Upper lobe of left lung (tissue), 6 donors: ENCODE measurements around the gene FOXN1. TPM values are rescaled to one million over a fixed set of nuclear protein-coding genes. Genes with fewer than 3 reads are reported as not detected.
"Not testable (repeated sequence)": the region's sequence is repeated elsewhere in the genome, so short reads cannot be mapped to it uniquely, and the experiment has no call there.

Source experiments
- ATAC-seq, 2 donors: fragments of 200-7000 bp; cut with Tn5 transposase; one replicate each; pipeline ENCODE4 v1.9.1; 2022; ENCODE audit warnings: mild to moderate bottlenecking in 2 of 2, moderate library complexity in 2 of 2; ENCODE audit not compliant: low FRiP score in 2 of 2
- DNase-seq, 2 donors: peaks; one replicate each; pipeline ENCODE4 v3.0.0-alpha.2; 2019 to 2020
- H3K27ac ChIP-seq, 4 donors: fragments of 200-600 bp; sonication (generic); one replicate each; pipeline ENCODE4 v1.5.1; 2016 to 2019
- H3K27me3 ChIP-seq, 4 donors: fragments of 200-600 bp; sonication (generic); one replicate each; pipeline ENCODE4 v1.5.1; 2017 to 2019
- H3K36me3 ChIP-seq, 4 donors: fragments of 200-600 bp; sonication (generic); one replicate each; pipeline ENCODE4 v1.5.1; 2016 to 2019
- H3K4me1 ChIP-seq, 4 donors: fragments of 200-600 bp; sonication (generic); one replicate each; pipeline ENCODE4 v1.5.1; 2018 to 2019
- H3K4me3 ChIP-seq, 4 donors: fragments of 200-600 bp; sonication (generic); one replicate each; pipeline ENCODE4 v1.5.1; 2017 to 2019; ENCODE audit warnings: mild to moderate bottlenecking in 2 of 4, moderate library complexity in 1 of 4
- H3K9me3 ChIP-seq, 4 donors: fragments of 200-600 bp; sonication (generic); one replicate each; pipeline ENCODE4 v1.5.1; 2018 to 2019
- CTCF ChIP-seq, 6 experiments: fragments of 450-650 bp in 4 of 6; fragments of 200-600 bp in 2 of 6; sonication (generic) in 2 of 6; IDR thresholded peaks; one replicate each; pipeline ENCODE4 v1.5.1; 2016 to 2019; ENCODE audit warnings: antibody characterized with exemption in 6 of 6
- EP300 ChIP-seq, 4 donors: sonication (generic); formaldehyde crosslinking; IDR thresholded peaks; one replicate each; pipeline ENCODE4 v1.5.1; 2017; ENCODE audit warnings: antibody characterized with exemption in 4 of 4, control low read depth in 2 of 4
- POLR2A ChIP-seq, 4 donors: fragments of 450-650 bp; IDR thresholded peaks; one replicate each; pipeline ENCODE4 v1.5.1; 2016 to 2017; ENCODE audit warnings: antibody characterized with exemption in 4 of 4, mild to moderate bottlenecking in 2 of 4
- POLR2AphosphoS5 ChIP-seq, 2 donors: sonication (generic); formaldehyde crosslinking; IDR thresholded peaks; one replicate each; pipeline ENCODE4 v1.5.1; 2017; ENCODE audit warnings: antibody characterized with exemption in 2 of 2
- WGBS, 2 donors: methylation state at CpG; one replicate each; pipeline ENCODE4 v1.1.5; 2017 to 2018; 5-methylcytosine and 5-hydroxymethylcytosine counted together
- total RNA-seq, 6 donors: library from RNA; depleted of rRNA in 4 of 6; stranded (reverse); fragments of >200 nt in 4 of 6; gene quantifications; one replicate each; pipeline versions ENCODE4 v1.1.0 to v1.2.1, GENCODE V29; 2016 to 2021
- donor health status: DM: no; HTN: no; CAD: no; lungs with moderate emphysema.
- donor health status: DM: no; HTN: yes; CAD: no; lungs with severe emphysema.

The FOXN1 gene
- total RNA-seq, 6 donors from 2014 or later: 0.07 to 0.54 TPM; not detected in 4

DNA sequence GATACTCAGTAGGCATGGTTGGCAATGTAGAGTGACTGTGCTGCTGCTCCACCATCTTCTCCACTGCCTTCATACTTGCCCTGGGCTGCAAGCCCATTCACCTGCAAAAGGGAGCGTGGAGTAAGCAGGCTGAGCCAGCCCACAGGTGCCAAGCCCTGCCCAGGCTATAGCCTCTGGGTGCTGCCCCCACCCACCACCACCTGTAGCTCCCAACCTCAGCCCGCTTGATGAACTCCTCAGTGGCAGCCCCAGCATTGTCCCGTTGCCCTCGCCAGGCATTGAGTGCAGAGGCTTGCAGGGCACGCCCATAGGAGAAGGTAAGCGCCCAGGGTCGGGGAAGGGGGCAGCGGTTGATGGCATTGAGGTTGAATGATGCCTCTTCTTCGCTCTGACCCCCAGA, 67.4 kb downstream of the FOXN1 start:
- H3K4me1 ChIP-seq: peaks cover 24 to 37% (median 27%) of the 10 kb centered on the region in 4 donors
- TF ChIP-seq CTCF (IDR thresholded peaks at IDR 0.05) (no peak), POLR2A (IDR thresholded peaks at IDR 0.05) (no peak), POLR2AphosphoS5 (IDR thresholded peaks at IDR 0.05) (no peak), EP300 (IDR thresholded peaks at IDR 0.05) (no peak)
- H3K9me3 ChIP-seq: no peaks in the 10 kb centered on the region
- H3K27me3 ChIP-seq: no peaks in the 10 kb centered on the region
- ATAC-seq: no peak
- H3K36me3 ChIP-seq: no peaks in the 10 kb centered on the region
- WGBS, 2 donors: 94 to 97% methylated on average over 7 to 9 of the region's 9 CpGs
- DNase-seq: no peak
- H3K4me3 ChIP-seq: no peak overlapping the region
- H3K27ac ChIP-seq: no peak overlapping the region

DNA sequence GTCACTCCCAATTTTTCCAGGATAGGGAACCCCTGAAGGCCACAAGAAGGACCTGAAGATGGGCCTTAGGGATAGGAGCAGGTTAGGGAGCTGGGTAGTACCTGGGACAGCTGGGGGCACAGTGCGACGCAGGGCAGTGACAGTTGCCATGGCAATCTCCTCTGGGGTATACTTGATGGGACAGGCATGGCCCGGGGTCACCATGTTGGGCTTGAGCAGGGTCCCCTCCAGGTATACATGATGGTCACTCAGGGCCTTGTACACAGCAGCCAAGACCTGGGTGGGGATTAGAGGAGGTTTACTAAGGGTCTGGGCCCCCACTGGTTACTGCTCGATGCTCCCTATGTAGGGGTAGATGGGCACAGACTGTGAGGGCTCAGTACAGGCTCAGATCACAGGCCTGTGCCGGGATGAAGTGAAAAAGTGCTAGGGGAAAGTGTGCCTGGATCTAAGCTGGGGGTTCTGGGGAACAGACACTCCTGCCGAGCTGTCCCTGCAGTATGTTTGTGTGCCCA, 67.9 kb downstream of the FOXN1 start:
- Histone ChIP-seq H3K27ac (no peak overlapping the region), H3K9me3 (no peaks in the 10 kb centered on the region), H3K27me3 (no peaks in the 10 kb centered on the region), H3K4me1 (peaks cover 24 to 37% (median 27%) of the 10 kb centered on the region in 4 donors), H3K4me3 (no peak overlapping the region), H3K36me3 (no peaks in the 10 kb centered on the region)
- WGBS, 2 donors: 92 to 97% methylated on average over 6 of the region's 6 CpGs
- ATAC-seq: no peak
- no peak for DNase-seq
- TF ChIP-seq POLR2A (IDR thresholded peaks at IDR 0.05) (no peak), CTCF (IDR thresholded peaks at IDR 0.05) (no peak), EP300 (IDR thresholded peaks at IDR 0.05) (no peak), POLR2AphosphoS5 (IDR thresholded peaks at IDR 0.05) (no peak)

- H3K36me3 ChIP-seq: no peaks in the 10 kb centered on the region
- no peak overlapping the region for H3K27ac ChIP-seq
- H3K9me3 ChIP-seq: no peaks in the 10 kb centered on the region
- peaks cover 24 to 33% (median 26%) of the 10 kb centered on the region in 4 donors for H3K4me1 ChIP-seq
- WGBS, 2 donors: 85 to 95% methylated on average over 7 of the region's 7 CpGs
- DNase-seq: no peak
- no peak overlapping the region for H3K4me3 ChIP-seq
- TF ChIP-seq POLR2AphosphoS5 (IDR thresholded peaks at IDR 0.05): no peak
- TF ChIP-seq CTCF (IDR thresholded peaks at IDR 0.05): peak in 2 of 6 experiments; percentile 13 to 24
- no peaks in the 10 kb centered on the region for H3K27me3 ChIP-seq
- ATAC-seq: no peak
Measured at GRCh38 chr17:28574526-28574925, 68.4 kb downstream of the FOXN1 start.

- no peak for ATAC-seq
- H3K27me3 ChIP-seq: no peaks in the 10 kb centered on the region
- DNase-seq: no peak
- no peaks in the 10 kb centered on the region for H3K36me3 ChIP-seq
- peaks cover 17 to 26% (median 20%) of the 10 kb centered on the region in 4 donors for H3K4me1 ChIP-seq
- H3K4me3 ChIP-seq: no peak overlapping the region
- no peak overlapping the region for H3K27ac ChIP-seq
- TF ChIP-seq POLR2AphosphoS5 (IDR thresholded peaks at IDR 0.05) (no peak), EP300 (IDR thresholded peaks at IDR 0.05) (no peak), CTCF (IDR thresholded peaks at IDR 0.05) (no peak), POLR2A (IDR thresholded peaks at IDR 0.05) (no peak)
- H3K9me3 ChIP-seq: no peaks in the 10 kb centered on the region
- 95 to 97% methylated on average over 10 to 14 of the region's 14 CpGs for WGBS, 2 donors
Measured at GRCh38 chr17:28575126-28575795, 69.1 kb downstream of the FOXN1 start.

DNA sequence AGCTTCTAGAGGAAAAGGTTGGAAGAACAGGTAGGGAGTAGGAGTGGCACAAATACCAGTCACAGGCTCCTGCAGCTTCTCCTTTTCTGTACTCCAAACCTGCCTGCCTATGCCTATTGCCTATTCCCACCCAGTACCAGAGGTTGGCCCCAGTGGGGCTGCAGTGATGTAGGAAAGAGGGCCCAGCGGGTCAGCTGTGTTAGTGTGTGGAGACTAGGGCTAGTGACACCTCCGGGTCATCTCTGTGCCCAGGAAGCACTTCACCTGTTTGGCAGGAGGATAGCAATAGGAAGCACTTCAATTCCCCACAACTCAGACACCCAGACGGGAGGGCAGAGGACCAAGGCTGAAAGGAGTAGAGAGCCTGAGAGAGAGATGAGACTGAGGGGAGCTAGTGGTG, 69.9 kb downstream of the FOXN1 start:
- not testable (repeated sequence) for H3K4me3 ChIP-seq, ATAC-seq, H3K36me3 ChIP-seq, DNase-seq, H3K9me3 ChIP-seq, H3K27me3 ChIP-seq, H3K27ac ChIP-seq
- 72 to 83% methylated on average over 3 of the region's 3 CpGs for WGBS, 2 donors
- peaks cover 13 to 18% (median 17%) of the 10 kb centered on the region in 4 donors for H3K4me1 ChIP-seq
